CD14-positive monocyte (primary cell): ENCODE measurements around the gene MRNIP. TPM values are rescaled to one million over a fixed set of nuclear protein-coding genes. Genes with fewer than 3 reads are reported as not detected.

Experiments
- DNase-seq, 3 donors: peaks; one replicate each; pipeline ENCODE4 v3.0.0-alpha.2; 2011 to 2022
- H2AFZ ChIP-seq: 2 replicates; pipeline ENCODE4 v1.6.0; 2012; ENCODE audit warnings: mild to moderate bottlenecking, low read depth, low read length, inconsistent platforms; ENCODE audit not compliant: insufficient read depth, poor library complexity, severe bottlenecking
- H3K27ac ChIP-seq, 2 donors: 1 replicate in 1 of 2; 2 replicates in 1 of 2; pipeline ENCODE4 v1.5.1; 2012 to 2013; ENCODE audit warnings: low read length in 2 of 2, control low read depth in 1 of 2, inconsistent platforms in 1 of 2, low read depth in 1 of 2, mild to moderate bottlenecking in 1 of 2
- H3K27me3 ChIP-seq, 2 donors: one replicate each; pipeline versions ENCODE4 v1.6.0 to v1.6.1; 2011 to 2013; ENCODE audit warnings: low read length in 2 of 2; ENCODE audit not compliant: control insufficient read depth in 2 of 2, insufficient read depth in 2 of 2
- H3K36me3 ChIP-seq, 2 donors: replicated peaks in 1 of 2; 1 replicate in 1 of 2; 2 replicates in 1 of 2; pipeline versions ENCODE4 v1.5.1 to v1.6.1; 2012 to 2013; ENCODE audit warnings: low read length in 2 of 2, control low read depth in 1 of 2, inconsistent platforms in 1 of 2, mild to moderate bottlenecking in 1 of 2; ENCODE audit not compliant: insufficient read depth in 2 of 2, control insufficient read depth in 1 of 2
- H3K4me1 ChIP-seq, 2 donors: 1 replicate in 1 of 2; 2 replicates in 1 of 2; pipeline versions ENCODE4 v1.5.1 to v1.6.1; 2012 to 2013; ENCODE audit warnings: low read length in 2 of 2, control low read depth in 1 of 2, inconsistent platforms in 1 of 2, mild to moderate bottlenecking in 1 of 2, moderate library complexity in 1 of 2; ENCODE audit not compliant: insufficient read depth in 2 of 2, control insufficient read depth in 1 of 2
- H3K4me2 ChIP-seq: replicated peaks from 2 replicates; pipeline ENCODE3; 2012; ENCODE audit warnings: low read length, moderate library complexity, mild to moderate bottlenecking; ENCODE audit not compliant: poor library complexity, severe bottlenecking; ENCODE audit errors: extremely low read depth
- H3K4me3 ChIP-seq, 3 experiments: fragments of 200-600 bp in 1 of 3; sonication (generic) in 1 of 3; replicated peaks in 1 of 3; 1 replicate in 2 of 3; 2 replicates in 1 of 3; pipeline ENCODE4 v1.5.1; 2011 to 2013; ENCODE audit warnings: low read length in 3 of 3, mild to moderate bottlenecking in 3 of 3, control low read depth in 2 of 3, low read depth in 2 of 3, inconsistent platforms in 1 of 3, moderate library complexity in 1 of 3
- H3K79me2 ChIP-seq: 2 replicates; pipeline ENCODE4 v1.6.0; 2012; ENCODE audit warnings: mild to moderate bottlenecking, control low read depth, inconsistent platforms, low read length, moderate library complexity; ENCODE audit not compliant: insufficient read depth
- H3K9ac ChIP-seq: 2 replicates; pipeline ENCODE4 v1.6.0; 2017; ENCODE audit warnings: low read length, mild to moderate bottlenecking; ENCODE audit not compliant: insufficient read depth, poor library complexity, severe bottlenecking
- H3K9me3 ChIP-seq, 2 donors: replicated peaks in 1 of 2; 1 replicate in 1 of 2; 2 replicates in 1 of 2; pipeline versions ENCODE4 v1.5.1 to v1.6.1; 2012 to 2013; ENCODE audit warnings: low read length in 2 of 2, control low read depth in 1 of 2; ENCODE audit not compliant: control insufficient read depth in 1 of 2, insufficient read depth in 1 of 2
- H4K20me1 ChIP-seq: 2 replicates; pipeline ENCODE4 v1.6.0; 2012; ENCODE audit warnings: mild to moderate bottlenecking, low read length, control low read depth, moderate library complexity; ENCODE audit not compliant: insufficient read depth
- H3K27ac Mint-ChIP-seq, 7 donors: one replicate each; pipeline ENCODE4 v1.8.0; 2020; ENCODE audit warnings: mild to moderate bottlenecking in 7 of 7, mixed read lengths in 7 of 7, moderate library complexity in 6 of 7, inconsistent platforms in 2 of 7
- H3K27me3 Mint-ChIP-seq, 3 donors: one replicate each; pipeline ENCODE4 v1.8.0; 2021 to 2022; ENCODE audit warnings: low read depth in 3 of 3, mild to moderate bottlenecking in 3 of 3, mixed read lengths in 3 of 3, moderate library complexity in 3 of 3, inconsistent platforms in 1 of 3
- H3K36me3 Mint-ChIP-seq, 2 donors: one replicate each; pipeline ENCODE4 v1.8.0; 2020; ENCODE audit warnings: mixed read lengths in 2 of 2, inconsistent platforms in 1 of 2, mild to moderate bottlenecking in 1 of 2
- H3K4me1 Mint-ChIP-seq: one replicate; pipeline ENCODE4 v1.8.0; 2020; ENCODE audit warnings: mild to moderate bottlenecking, mixed read lengths
- H3K4me3 Mint-ChIP-seq, 2 donors: one replicate each; pipeline ENCODE4 v1.8.0; 2020; ENCODE audit warnings: mild to moderate bottlenecking in 2 of 2, mixed read lengths in 2 of 2, moderate library complexity in 1 of 2
- H3K9me3 Mint-ChIP-seq, 7 donors: one replicate each; pipeline ENCODE4 v1.8.0; 2020 to 2022; ENCODE audit warnings: mixed read lengths in 7 of 7, mild to moderate bottlenecking in 6 of 7, moderate library complexity in 6 of 7, inconsistent platforms in 2 of 7
- CTCF ChIP-seq: fragments of 200-600 bp; IDR thresholded peaks from one replicate; pipeline ENCODE4 v1.8.0; 2022; ENCODE audit warnings: antibody characterized with exemption, mild to moderate bottlenecking
- WGBS: methylation state at CpG from one replicate; pipeline ENCODE4 v1.1.5; 2013; ENCODE audit warnings: missing lambda C conversion rate; ENCODE audit not compliant: insufficient coverage; 5-methylcytosine and 5-hydroxymethylcytosine counted together
- intact Hi-C, 2 donors: fragments of 100-400 bp; cut with micrococcal nuclease; formaldehyde crosslinking; loops; one replicate each; pipeline versions ENCODE4 v1.15.0 to v1.15.1; 2023
- polyA plus RNA-seq, 3 donors: library from polyadenylated mRNA; depleted of rRNA in 1 of 3; unstranded in 2 of 3; stranded (reverse) in 1 of 3; fragments of 300-500 nt in 2 of 3; fragments of >200 nt in 1 of 3; fragmentation: Illumina TruSeq in 2 of 3; gene quantifications; 1 replicate in 2 of 3; 2 replicates in 1 of 3; pipeline ENCODE4 v1.2.3, GENCODE V29; 2012 to 2021

The MRNIP gene
- polyA plus RNA-seq, 3 donors, result 1.2 to 23.0 (median 1.4) TPM

- H4K20me1 ChIP-seq, result peaks cover 85% of the 10 kb centered on the region
Observed at GRCh38 chr5:179830818-179831468, 27.7 kb downstream of the MRNIP start.

More at GRCh38 chr5:179830818-179831468, 27.7 kb downstream of the MRNIP start:
- intact Hi-C loops, result no loop called here
- 100% methylated on average over 5 of the region's 7 CpGs for WGBS
- Histone ChIP-seq H3K9ac (no peak overlapping the region), H3K4me3 (no peak overlapping the region), H3K4me1 (peaks cover 16 to 20% of the 10 kb centered on the region in 2 donors), H3K4me2 (no peak overlapping the region), H3K27me3 (no peaks in the 10 kb centered on the region), H3K27ac (no peak overlapping the region), H2AFZ (no peak overlapping the region), H3K9me3 (no peaks in the 10 kb centered on the region), H3K79me2 (peaks cover 27% of the 10 kb centered on the region), H3K36me3 (peaks cover 84 to 86% of the 10 kb centered on the region in 2 donors)
- Mint-ChIP-seq H3K27ac (peak overlapping the region in 2 of 7 donors; percentile 25 to 32), H3K4me3 (no peak overlapping the region), H3K4me1 (peaks cover 23% of the 10 kb centered on the region), H3K36me3 (peaks cover 82 to 94% of the 10 kb centered on the region in 2 donors), H3K27me3 (no peaks in the 10 kb centered on the region), H3K9me3 (peaks cover 0 to 2% (median 0%) of the 10 kb centered on the region in 7 donors)
- no peak for TF ChIP-seq CTCF
- no peak for DNase-seq
